IPS-NIHi11 (cell line): ENCODE results near the gene IL2RG.

Experiments used
- DNase-seq: peaks from one replicate; pipeline ENCODE4 v3.0.0; 2012; ENCODE audit warnings: mixed read lengths, low spot score

IL2RG gene

DNA sequence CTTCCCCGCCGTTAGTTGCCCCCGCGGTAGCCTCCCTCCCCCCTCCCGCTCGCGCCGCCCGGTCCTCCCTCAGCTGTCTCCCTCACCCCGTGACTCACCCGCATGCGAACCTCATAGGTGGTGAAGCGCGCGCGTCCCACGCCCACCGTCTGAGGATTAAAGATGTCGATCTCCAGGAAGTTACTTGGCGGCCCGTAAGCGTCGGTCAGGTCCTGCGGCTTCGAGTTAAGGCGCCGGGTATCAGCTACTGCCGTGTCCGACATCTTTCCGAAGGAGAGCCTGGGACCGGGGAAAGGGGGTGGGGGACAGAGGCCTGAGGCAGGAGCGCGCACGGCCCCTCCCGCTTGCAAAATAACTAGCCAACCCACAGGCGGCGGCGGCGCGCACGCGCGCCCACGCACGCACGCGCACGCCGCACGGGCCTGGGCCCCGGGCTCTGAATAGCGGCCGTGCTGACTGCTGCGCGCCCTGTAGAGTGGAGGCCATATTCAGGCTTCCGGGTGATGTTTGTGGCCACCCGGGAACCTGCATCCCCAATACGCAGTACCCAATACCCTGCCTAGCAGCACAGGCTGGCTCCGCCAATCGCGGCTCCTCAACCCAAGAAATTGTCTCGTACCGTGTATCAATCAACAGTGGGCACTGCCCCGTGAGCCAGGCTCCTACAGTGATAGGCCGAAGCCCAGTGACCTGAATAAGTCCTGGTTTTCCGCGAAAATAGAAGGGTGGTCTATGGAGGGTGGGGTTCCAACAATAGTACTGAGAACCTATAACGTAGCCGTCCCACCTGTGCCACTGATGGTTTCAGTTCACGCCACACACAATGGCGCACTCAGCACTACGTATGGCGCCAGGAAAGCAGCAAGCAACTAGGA is 43.1 kb downstream of the IL2RG start, which contains the start of gene SNX12:
Gene SNX12, minus strand, starts transcription at position 291 of the 875 bp plus-strand sequence. Its CDS starts 28 bp downstream, at position 263.
- DNase-seq = peak; percentile 82

GRCh38 chrX:71067712-71068043 is 43.7 kb downstream of the IL2RG start:
- no peak for DNase-seq

- DNase-seq = no peak
Observed at GRCh38 chrX:71067089-71067488, 44.3 kb downstream of the IL2RG start.

DNA sequence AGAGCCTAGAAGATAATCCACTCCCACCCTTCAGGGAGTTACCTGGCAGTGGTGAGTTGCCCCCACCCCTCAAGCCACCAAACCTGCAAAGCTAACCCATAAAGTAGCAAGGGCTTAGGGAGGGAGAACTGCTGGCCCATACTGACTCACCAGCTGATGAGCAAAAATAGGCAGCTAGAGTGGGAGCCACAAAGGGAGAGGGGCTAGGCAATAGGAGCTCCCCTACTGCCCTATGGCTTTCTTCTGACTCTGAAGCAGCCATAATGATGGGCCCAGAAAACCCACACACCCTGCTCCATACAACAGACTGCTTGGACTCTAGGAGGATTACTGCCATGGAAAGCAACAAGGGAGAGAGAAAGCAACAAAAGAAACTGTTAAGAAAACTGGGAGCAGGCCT is 51.2 kb downstream of the IL2RG start:
- DNase-seq = no peak

DNA sequence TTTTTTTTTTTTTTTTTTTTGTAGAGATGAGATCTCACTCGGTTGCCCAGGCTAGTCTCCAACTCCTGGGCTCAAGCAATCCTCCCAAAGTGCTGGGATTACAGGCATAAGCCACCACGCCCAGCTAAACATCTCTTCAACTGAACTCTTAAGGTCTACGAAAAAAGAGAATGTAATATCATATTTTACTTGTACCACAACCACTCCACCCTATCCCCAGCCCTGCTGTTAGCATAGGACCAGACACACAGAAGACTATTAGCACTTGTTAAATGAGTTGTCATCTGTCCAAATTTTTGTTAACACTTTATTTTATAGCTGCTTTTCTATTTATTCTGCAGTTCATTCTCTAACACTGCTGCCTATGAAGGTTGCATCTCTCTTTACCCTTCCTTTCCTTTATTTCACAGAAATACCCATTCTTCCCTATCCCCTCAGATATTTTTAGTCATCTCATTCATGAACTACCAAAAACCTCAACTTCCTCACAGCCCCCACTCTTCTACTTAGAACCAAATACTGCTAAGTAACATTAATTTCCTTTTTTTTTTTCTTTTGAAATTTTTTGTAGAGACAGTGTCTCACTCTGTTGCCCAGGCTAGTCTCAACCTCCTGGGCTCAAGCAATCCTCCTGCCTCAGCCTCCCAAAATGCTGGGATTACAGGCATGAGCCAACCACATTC is 53.4 kb downstream of the IL2RG start:
- no peak for DNase-seq
